SK-N-DZ (cell line): ENCODE measurements around the gene GPR158.

Experiments
- DNase-seq: peaks from one replicate; pipeline ENCODE4 v3.0.0-alpha.2; 2015; ENCODE audit warnings: low spot score

GPR158 gene

GRCh38 chr10:25191162-25191895 lies 16.5 kb downstream of the GPR158 start:
- no peak for DNase-seq

GRCh38 chr10:25198151-25198550 lies 23.4 kb downstream of the GPR158 start:
- no peak for DNase-seq

- peak; percentile 3 for DNase-seq
Measured at GRCh38 chr10:25206693-25207414, 32.1 kb downstream of the GPR158 start.

GRCh38 chr10:25209618-25210017 lies 34.8 kb downstream of the GPR158 start:
- DNase-seq, result no peak

- DNase-seq, result no peak
Measured at GRCh38 chr10:25210265-25210664, 35.5 kb downstream of the GPR158 start.

- no peak for DNase-seq
Measured at GRCh38 chr10:25220156-25220555, 45.4 kb downstream of the GPR158 start.

GRCh38 chr10:25222085-25222660 lies 47.4 kb downstream of the GPR158 start:
- DNase-seq, result no peak

- peak; percentile 50 for DNase-seq
Measured at GRCh38 chr10:25226775-25227682, 52.2 kb downstream of the GPR158 start.

- DNase-seq, result peak; percentile 4
Measured at GRCh38 chr10:25231751-25232150, 57.0 kb downstream of the GPR158 start.

- DNase-seq, result no peak
Measured at GRCh38 chr10:25232204-25232603, 57.4 kb downstream of the GPR158 start.

GRCh38 chr10:25245165-25245564 lies 70.4 kb downstream of the GPR158 start:
- DNase-seq, result no peak

GRCh38 chr10:25257646-25258045 lies 82.8 kb downstream of the GPR158 start:
- DNase-seq, result no peak

GRCh38 chr10:25261110-25261509 lies 86.3 kb downstream of the GPR158 start:
- DNase-seq, result no peak

- no peak for DNase-seq
Measured at GRCh38 chr10:25261558-25261957, 86.8 kb downstream of the GPR158 start.

GRCh38 chr10:25263931-25264330 lies 89.1 kb downstream of the GPR158 start:
- no peak for DNase-seq

- DNase-seq, result no peak
Measured at GRCh38 chr10:25278180-25278579, 103.4 kb downstream of the GPR158 start.

- peak; percentile 28 for DNase-seq
Measured at GRCh38 chr10:25280076-25280475, 105.3 kb downstream of the GPR158 start.

GRCh38 chr10:25280573-25280972 lies 105.8 kb downstream of the GPR158 start:
- peak; percentile 15 for DNase-seq

GRCh38 chr10:25285809-25286208 lies 111.0 kb downstream of the GPR158 start:
- DNase-seq, result no peak

- DNase-seq, result no peak
Measured at GRCh38 chr10:25288181-25288580, 113.4 kb downstream of the GPR158 start.

GRCh38 chr10:25294032-25294926 lies 119.5 kb downstream of the GPR158 start:
- DNase-seq, result no peak
